K562 (cell line): ENCODE measurements around the gene SPEG. TPM values are rescaled to one million over a fixed set of nuclear protein-coding genes. Genes with fewer than 3 reads are reported as not detected.

Source experiments
- ATAC-seq: fragments of 200-7000 bp; cut with Tn5 transposase; 3 replicates; pipeline ENCODE4 v1.9.1; 2020; ENCODE audit warnings: moderate library complexity
- BruUV-seq: library from RNA; stranded (reverse); fragments of 400-500 nt; replicated peaks from 2 replicates; lab custom pipeline; 2021; lab: Mats Ljungman, UMichigan
- CTCF ChIA-PET: fragments of 300-600 bp; formaldehyde crosslinking; extraction: SDS; loops from one replicate; lab custom pipeline; 2021; ENCODE audit warnings: low intra/inter-chr PET ratio; lab: Yijun Ruan, JAX
- POLR2A ChIA-PET: fragments of 300-600, 350-650 bp; sonication (Branson Sonifier 250); formaldehyde crosslinking; extraction: SDS; loops from one replicate; lab custom pipeline; 2021; ENCODE audit warnings: antibody characterized with exemption, inconsistent platforms; lab: Yijun Ruan, JAX
- DNase-seq, 4 experiments: peaks; one replicate each; pipeline versions ENCODE4 v3.0.0 to v3.0.0-alpha.2; 2011 to 2018; ENCODE audit warnings: low spot score in 3 of 4, mixed read lengths in 3 of 4; ENCODE audit errors: extremely low read depth in 1 of 4
- FAIRE-seq: peaks from 2 replicates; lab custom pipeline; 2011; peaks lifted over from hg19 to GRCh38; lab: Jason Lieb, UNC
- H2AFZ ChIP-seq: 2 replicates; pipeline ENCODE4 v1.6.0; 2011; ENCODE audit warnings: low read depth, low read length, control low read depth, inconsistent platforms
- H3K27ac ChIP-seq: fragments of 200-600 bp; 3 replicates; pipeline ENCODE4 v1.8.0; 2011; ENCODE audit warnings: low read depth, mild to moderate bottlenecking, control low read depth, inconsistent platforms, low read length, moderate library complexity, mixed read lengths; ENCODE audit errors: extremely low read depth
- H3K27me3 ChIP-seq, 2 experiments: fragments of 300-600 bp in 1 of 2; 2 replicates in 1 of 2; 3 replicates in 1 of 2; pipeline versions ENCODE4 v1.6.0 to v1.8.0; 2011; ENCODE audit warnings: inconsistent platforms in 2 of 2, low read length in 2 of 2, mild to moderate bottlenecking in 1 of 2, mixed read lengths in 1 of 2, moderate library complexity in 1 of 2; ENCODE audit not compliant: control insufficient read depth in 2 of 2, insufficient read depth in 2 of 2
- H3K36me3 ChIP-seq: fragments of 300-600 bp; 3 replicates; pipeline ENCODE4 v1.8.0; 2011; ENCODE audit warnings: mild to moderate bottlenecking, low read length, inconsistent platforms; ENCODE audit not compliant: control insufficient read depth, insufficient read depth
- H3K4me1 ChIP-seq, 2 experiments: fragments of 200-600 bp in 1 of 2; replicated peaks in 1 of 2; 2 replicates in 1 of 2; 3 replicates in 1 of 2; pipeline versions ENCODE4 v1.5.1 to v1.8.0; 2011; ENCODE audit warnings: inconsistent platforms in 2 of 2, low read length in 2 of 2, mild to moderate bottlenecking in 1 of 2, mixed read lengths in 1 of 2, moderate library complexity in 1 of 2; ENCODE audit not compliant: control insufficient read depth in 2 of 2, insufficient read depth in 2 of 2
- H3K4me2 ChIP-seq: 2 replicates; pipeline ENCODE4 v1.6.1; 2011; ENCODE audit warnings: low read length, control low read depth, inconsistent platforms, mixed read lengths; ENCODE audit not compliant: insufficient read depth
- H3K4me3 ChIP-seq: fragments of 200-600 bp; sonication (generic), shearing (Covaris generic); 2 replicates; pipeline ENCODE4 v1.5.1; 2016; ENCODE audit warnings: control low read depth, inconsistent platforms
- H3K79me2 ChIP-seq: fragments of 200-600 bp; 3 replicates; pipeline ENCODE4 v1.8.0; 2011; ENCODE audit warnings: low read length, inconsistent platforms; ENCODE audit not compliant: control insufficient read depth, insufficient read depth
- H3K9ac ChIP-seq, 2 experiments: 2 replicates each; pipeline versions ENCODE4 v1.6.0 to v1.6.1; 2011; ENCODE audit warnings: low read depth in 2 of 2, low read length in 2 of 2, control low read depth in 1 of 2, inconsistent platforms in 1 of 2, mild to moderate bottlenecking in 1 of 2, mixed read lengths in 1 of 2; ENCODE audit not compliant: insufficient read depth in 1 of 2
- H3K9me1 ChIP-seq: one replicate; pipeline ENCODE4 v1.6.0; 2011; ENCODE audit warnings: inconsistent platforms, mild to moderate bottlenecking, low read length, moderate library complexity; ENCODE audit not compliant: control insufficient read depth, insufficient read depth
- H3K9me3 ChIP-seq: replicated peaks from 2 replicates; pipeline ENCODE4 v1.5.1; 2011; ENCODE audit warnings: low read depth, low read length, inconsistent platforms; ENCODE audit not compliant: control insufficient read depth, insufficient read depth
- H4K20me1 ChIP-seq: replicated peaks from 2 replicates; pipeline ENCODE4 v1.6.1; 2011; ENCODE audit warnings: low read length, inconsistent platforms, mixed read lengths; ENCODE audit not compliant: control insufficient read depth, insufficient read depth
- CREM ChIP-seq: IDR thresholded peaks from 2 replicates; pipeline ENCODE4 v1.6.1; 2014; ENCODE audit warnings: antibody characterized with exemption, low read depth
- ERF ChIP-seq: fragments of 450-650 bp; formaldehyde crosslinking; IDR thresholded peaks from 2 replicates; pipeline ENCODE4 v1.4.0; 2020; ENCODE audit warnings: mild to moderate bottlenecking, mixed read lengths
- MAFF ChIP-seq: IDR thresholded peaks from 2 replicates; pipeline ENCODE4 v1.6.1; 2012; ENCODE audit warnings: low read length, improper control_type of control experiment
- NUFIP1 ChIP-seq: fragments of 450-650 bp; IDR thresholded peaks from 2 replicates; pipeline ENCODE4 v1.6.1; 2018; ENCODE audit not compliant: partially characterized antibody
- TEAD4 ChIP-seq, 2 experiments: sonication (generic) in 1 of 2; formaldehyde crosslinking in 1 of 2; IDR thresholded peaks; 2 replicates each; pipeline versions ENCODE4 v1.6.1 to v1.8.0; 2012 to 2022; ENCODE audit warnings: borderline replicate concordance in 1 of 2, inconsistent platforms in 1 of 2, low read length in 1 of 2, mild to moderate bottlenecking in 1 of 2, missing genetic modification reagents in 1 of 2
- ZHX1 ChIP-seq: fragments of 150-350 bp; conservative IDR thresholded peaks from 2 replicates; pipeline ENCODE4 v1.6.1; 2014; ENCODE audit warnings: low read length
- ZNF253 ChIP-seq: fragments of 250-450 bp; sonication (Bioruptor Pico); conservative IDR thresholded peaks from 2 replicates; pipeline ENCODE4 v1.6.1; 2021; ENCODE audit warnings: mild to moderate bottlenecking
- ZNF282 ChIP-seq: sonication (generic); formaldehyde crosslinking; IDR thresholded peaks from 2 replicates; pipeline ENCODE4 v1.8.1; 2023; ENCODE audit warnings: missing genetic modification reagents
- ZNF431 ChIP-seq: sonication (generic); formaldehyde crosslinking; IDR thresholded peaks from 2 replicates; pipeline ENCODE4 v1.8.0; 2022; ENCODE audit warnings: mild to moderate bottlenecking, missing genetic modification reagents
- WGBS: fragments of 100-300 bp; shearing (Covaris generic); methylation state at CpG from one replicate; pipeline ENCODE4 v1.1.6; 2016; ENCODE audit warnings: low coverage, mixed read lengths; ENCODE audit not compliant: insufficient coverage; ENCODE audit errors: missing lambda C conversion rate; 5-methylcytosine and 5-hydroxymethylcytosine counted together
- in situ Hi-C: fragments of 300-500 bp; cut with MboI; formaldehyde crosslinking; loops from 4 replicates; pipeline ENCODE4 v1.15.0; 2018; ENCODE audit warnings: inconsistent platforms, mixed read lengths
- intact Hi-C: fragments of 100-400 bp; cut with micrococcal nuclease; formaldehyde crosslinking; loops from 2 replicates; pipeline ENCODE4 v1.14.2; 2022
- polyA plus RNA-seq, 8 experiments: library from polyadenylated mRNA; depleted of rRNA in 4 of 8; stranded (reverse) in 5 of 8; unstranded in 3 of 8; fragments of >200 nt; fragmentation: Nextera tagmentation in 2 of 8; fragmentation: Illumina TruSeq in 1 of 8; extraction: Ambion mirVana in 2 of 8; extraction: Trizol in 1 of 8; gene quantifications; 2 replicates each; pipeline versions ENCODE4 v1.2.1 to v1.2.3, GENCODE V29; 2011 to 2014; ENCODE audit warnings: inconsistent platforms in 1 of 8, missing spikeins in 1 of 8
- total RNA-seq, 7 experiments: library from RNA; depleted of rRNA in 6 of 7; stranded (reverse); fragments of >200 nt in 6 of 7; fragmentation: Illumina TruSeq in 2 of 7; extraction: Trizol in 2 of 7; gene quantifications; 2 replicates each; pipeline versions ENCODE4 v1.2.1 to v1.2.3, GENCODE V29; 2011 to 2021; ENCODE audit warnings: low replicate concordance in 1 of 7
- TF ChIP-seq, protein P1 (sequence below): fragments of 250-450 bp; sonication (Bioruptor Pico); IDR thresholded peaks from 2 replicates; pipeline ENCODE4 v1.5.0; 2021; ENCODE audit warnings: mild to moderate bottlenecking, moderate library complexity

Gene SPEG
- total and polyA plus RNA-seq, 9 of the 15 experiments (the other 6 are each of a cell fraction or from before 2014, with no cell fraction given), result 0.49 to 8.7 (median 3.0) TPM

DNA sequence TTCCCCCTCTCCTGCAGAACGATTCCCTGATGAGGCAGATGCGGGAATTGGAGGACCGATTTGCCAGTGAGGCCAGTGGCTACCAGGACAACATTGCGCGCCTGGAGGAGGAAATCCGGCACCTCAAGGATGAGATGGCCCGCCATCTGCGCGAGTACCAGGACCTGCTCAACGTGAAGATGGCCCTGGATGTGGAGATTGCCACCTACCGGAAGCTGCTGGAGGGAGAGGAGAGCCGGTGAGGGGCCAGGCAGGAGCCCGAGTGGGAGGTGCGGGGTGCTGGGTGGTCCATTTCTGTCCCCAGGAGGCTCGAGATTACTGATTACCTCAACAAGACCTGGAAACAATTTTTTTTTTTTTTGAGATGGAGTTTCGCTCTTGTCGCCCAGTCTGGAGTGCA, 13.3 kb upstream of the SPEG start:
- Histone ChIP-seq H2AFZ (no peak overlapping the region), H3K36me3 (no peaks in the 10 kb centered on the region), H4K20me1 (no peaks in the 10 kb centered on the region), H3K4me1 (peaks cover 16 to 47% of the 10 kb centered on the region in 2 experiments), H3K79me2 (no peaks in the 10 kb centered on the region), H3K4me3 (no peak overlapping the region), H3K9ac (no peak overlapping the region), H3K9me1 (no peaks in the 10 kb centered on the region), H3K4me2 (no peak overlapping the region), H3K27ac (no peak overlapping the region), H3K27me3 (no peaks in the 10 kb centered on the region), H3K9me3 (no peaks in the 10 kb centered on the region)
- intact Hi-C loops, result no loop called here
- TF ChIP-seq TEAD4 (IDR thresholded peaks at IDR 0.05; ENCODE audit: low read length) (no peak), TEAD4 (CRISPR knock-in tag; IDR thresholded peaks at IDR 0.05; ENCODE audit: borderline replicate concordance) (no peak), ZNF253 (no peak)
- BruUV-seq, result no TSS peak
- CTCF ChIA-PET, result no interaction called here
- DNase-seq (no peak), FAIRE-seq (no peak), ATAC-seq (no peak)
- WGBS, result 73% methylated on average over 15 of the region's 17 CpGs
- in situ Hi-C loops, result no loop called here
- POLR2A ChIA-PET, result interaction anchor here (0.9 kb wide), 1 partner anchor 10 kb away, joined by 3 read pairs; no protein-coding TSS in a partner anchor

DNA sequence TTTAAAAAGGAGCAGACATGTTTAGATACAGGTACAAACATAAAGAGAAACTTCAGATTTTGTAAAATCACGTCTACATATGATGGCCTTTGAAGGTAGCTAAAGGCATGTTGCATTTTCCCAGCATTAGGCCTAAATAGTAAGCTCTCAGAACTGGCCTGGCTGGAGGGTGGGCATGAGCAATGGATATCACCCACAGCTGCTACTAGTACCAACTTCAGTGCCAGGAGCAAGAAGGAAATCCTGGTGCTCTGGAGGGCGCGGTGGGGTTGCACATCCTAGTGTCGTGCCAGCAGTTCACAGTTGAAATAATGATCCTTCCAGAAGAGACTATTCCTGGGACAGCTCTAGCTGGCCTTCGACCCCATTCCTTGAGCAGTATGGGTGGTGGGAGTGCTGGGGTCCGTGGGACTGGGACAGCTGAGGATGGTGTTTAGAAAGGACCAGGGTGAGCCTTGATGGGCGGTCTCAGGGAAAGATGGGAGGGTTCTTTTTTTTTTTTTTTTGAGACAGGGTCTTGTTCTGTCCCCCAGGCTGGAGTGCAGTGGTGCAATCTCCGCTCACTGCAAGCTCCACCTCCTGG, 11.6 kb upstream of the SPEG start:
- Histone ChIP-seq H3K27ac (no peak overlapping the region), H2AFZ (no peak overlapping the region), H3K9me1 (no peaks in the 10 kb centered on the region), H3K27me3 (no peaks in the 10 kb centered on the region), H3K4me1 (peaks cover 16 to 39% of the 10 kb centered on the region in 2 experiments), H4K20me1 (no peaks in the 10 kb centered on the region), H3K9ac (no peak overlapping the region), H3K36me3 (no peaks in the 10 kb centered on the region), H3K9me3 (no peaks in the 10 kb centered on the region), H3K79me2 (no peaks in the 10 kb centered on the region), H3K4me2 (no peak overlapping the region), H3K4me3 (no peak overlapping the region)
- ChIA-PET POLR2A (no interaction called here), CTCF (no interaction called here)
- BruUV-seq, result no TSS peak
- FAIRE-seq (no peak), DNase-seq (no peak), ATAC-seq (no peak)
- in situ Hi-C loops, result no loop called here
- intact Hi-C loops, result no loop called here
- WGBS, result 69% methylated on average over 6 of the region's 8 CpGs
- TF ChIP-seq, protein P1, sequence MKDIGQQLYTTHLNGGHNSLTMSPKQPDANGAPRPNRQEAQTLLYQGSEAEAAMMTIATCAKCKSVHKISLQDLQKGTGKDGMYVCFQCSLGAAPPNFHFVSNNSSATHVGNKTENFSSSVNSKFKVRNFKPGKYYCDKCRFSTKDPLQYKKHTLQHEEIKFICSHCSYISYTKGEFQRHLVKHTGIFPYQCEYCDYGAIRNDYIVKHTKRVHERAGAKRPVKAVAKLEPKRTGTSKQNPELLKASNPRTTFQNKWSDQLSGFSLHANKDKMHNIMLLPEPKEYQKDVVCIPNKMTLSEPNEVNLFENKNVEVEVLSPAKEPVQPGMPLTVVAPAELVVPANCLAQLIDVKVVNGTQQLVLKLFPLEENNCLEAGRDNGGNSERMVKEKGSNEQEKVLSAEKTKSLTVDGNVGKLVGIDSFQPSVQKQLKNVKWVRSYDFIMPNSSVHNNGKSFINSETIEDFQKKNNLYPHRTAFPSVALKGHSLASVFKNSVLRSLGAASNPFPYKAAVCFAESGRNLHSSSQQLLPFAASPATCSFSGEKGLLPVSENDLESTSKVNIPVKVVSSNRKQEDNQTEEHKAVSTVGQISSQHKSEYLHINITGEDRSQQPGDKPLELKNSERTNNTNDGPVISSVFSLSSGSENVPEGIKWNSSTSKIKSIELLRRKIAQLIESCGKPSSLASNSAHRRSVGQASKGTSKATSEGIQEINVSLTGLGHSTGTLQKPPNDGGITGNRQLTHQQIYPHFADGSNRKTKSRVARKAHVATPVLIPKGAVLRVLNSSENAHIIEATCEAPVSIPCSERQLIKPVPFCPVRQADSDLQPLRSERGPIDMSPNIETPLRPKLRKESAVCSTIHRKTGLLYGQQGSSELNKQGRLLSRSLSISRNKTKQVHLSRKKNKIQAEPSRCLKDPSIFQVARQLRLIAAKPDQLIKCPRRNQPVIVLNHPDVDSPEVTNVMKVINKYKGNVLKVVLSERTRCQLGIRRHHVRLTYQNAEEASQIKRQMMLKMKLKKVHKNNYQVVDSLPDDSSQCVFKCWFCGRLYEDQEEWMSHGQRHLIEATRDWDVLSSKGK (CRISPR knock-in tag), result no peak
- TF ChIP-seq CREM, result no peak
- no peak for TF ChIP-seq ZNF282 (CRISPR knock-in tag)
- no peak for TF ChIP-seq MAFF
- no peak for TF ChIP-seq ZNF431 (CRISPR knock-in tag)
- no peak for TF ChIP-seq NUFIP1
- TF ChIP-seq ERF, result no peak
- no peak for TF ChIP-seq ZHX1
